Kidney epithelial cell (primary cell): ENCODE results near the gene EFCAB11. TPM values are rescaled to one million over a fixed set of nuclear protein-coding genes. Genes with fewer than 3 reads are reported as not detected.

Source experiments
- DNase-seq: peaks from one replicate; pipeline ENCODE4 v3.0.0-alpha.2; 2010; ENCODE audit warnings: low read depth
- H3K27me3 ChIP-seq: 2 replicates; pipeline ENCODE4 v1.6.0; 2011; ENCODE audit warnings: low read length; ENCODE audit not compliant: control insufficient read depth, insufficient read depth
- H3K36me3 ChIP-seq: 2 replicates; pipeline ENCODE4 v1.5.1; 2011; ENCODE audit warnings: low read length; ENCODE audit not compliant: control insufficient read depth, insufficient read depth
- H3K4me3 ChIP-seq: 2 replicates; pipeline ENCODE4 v1.5.1; 2011; ENCODE audit warnings: low read depth, mild to moderate bottlenecking, control low read depth, low read length
- total RNA-seq: library from RNA; depleted of rRNA; stranded (reverse); fragments of >200 nt; gene quantifications from 2 replicates; pipeline ENCODE4 v1.2.3, GENCODE V29; 2015
- TF ChIP-seq, protein P1 (sequence below): IDR thresholded peaks from 2 replicates; pipeline ENCODE4 v1.5.1; 2011; ENCODE audit warnings: mild to moderate bottlenecking, moderate library complexity, low read length, control low read depth, inconsistent platforms; ENCODE audit not compliant: insufficient read depth, poor library complexity, severe bottlenecking

Gene EFCAB11
- total RNA-seq, 1 donor from 2014 or later: 12.8 TPM

DNA sequence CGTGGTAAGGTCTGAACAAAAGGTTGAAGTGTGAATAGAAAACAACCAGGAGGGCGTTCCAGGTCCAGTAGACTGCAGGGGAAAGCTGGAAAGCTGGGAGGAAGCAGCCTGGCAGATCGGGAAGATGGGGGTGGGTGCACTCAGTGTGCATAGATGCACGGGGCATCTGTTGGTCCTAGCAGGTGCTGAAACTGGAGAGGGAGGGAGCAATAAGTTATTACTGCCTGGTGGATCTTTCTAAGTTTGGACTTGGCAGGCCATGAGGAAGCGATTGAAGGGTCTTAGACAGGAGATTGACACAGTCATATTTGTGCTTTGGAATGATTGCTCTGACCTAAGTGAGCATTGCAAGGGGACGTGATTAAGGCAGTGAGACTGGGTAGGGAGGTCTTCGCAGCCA lies 194.4 kb downstream of the EFCAB11 start:
- TF ChIP-seq, protein P1, sequence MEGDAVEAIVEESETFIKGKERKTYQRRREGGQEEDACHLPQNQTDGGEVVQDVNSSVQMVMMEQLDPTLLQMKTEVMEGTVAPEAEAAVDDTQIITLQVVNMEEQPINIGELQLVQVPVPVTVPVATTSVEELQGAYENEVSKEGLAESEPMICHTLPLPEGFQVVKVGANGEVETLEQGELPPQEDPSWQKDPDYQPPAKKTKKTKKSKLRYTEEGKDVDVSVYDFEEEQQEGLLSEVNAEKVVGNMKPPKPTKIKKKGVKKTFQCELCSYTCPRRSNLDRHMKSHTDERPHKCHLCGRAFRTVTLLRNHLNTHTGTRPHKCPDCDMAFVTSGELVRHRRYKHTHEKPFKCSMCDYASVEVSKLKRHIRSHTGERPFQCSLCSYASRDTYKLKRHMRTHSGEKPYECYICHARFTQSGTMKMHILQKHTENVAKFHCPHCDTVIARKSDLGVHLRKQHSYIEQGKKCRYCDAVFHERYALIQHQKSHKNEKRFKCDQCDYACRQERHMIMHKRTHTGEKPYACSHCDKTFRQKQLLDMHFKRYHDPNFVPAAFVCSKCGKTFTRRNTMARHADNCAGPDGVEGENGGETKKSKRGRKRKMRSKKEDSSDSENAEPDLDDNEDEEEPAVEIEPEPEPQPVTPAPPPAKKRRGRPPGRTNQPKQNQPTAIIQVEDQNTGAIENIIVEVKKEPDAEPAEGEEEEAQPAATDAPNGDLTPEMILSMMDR: no peak
- DNase-seq: no peak
- Histone ChIP-seq H3K4me3 (no peak overlapping the region), H3K36me3 (no peaks in the 10 kb centered on the region), H3K27me3 (no peaks in the 10 kb centered on the region)

DNA sequence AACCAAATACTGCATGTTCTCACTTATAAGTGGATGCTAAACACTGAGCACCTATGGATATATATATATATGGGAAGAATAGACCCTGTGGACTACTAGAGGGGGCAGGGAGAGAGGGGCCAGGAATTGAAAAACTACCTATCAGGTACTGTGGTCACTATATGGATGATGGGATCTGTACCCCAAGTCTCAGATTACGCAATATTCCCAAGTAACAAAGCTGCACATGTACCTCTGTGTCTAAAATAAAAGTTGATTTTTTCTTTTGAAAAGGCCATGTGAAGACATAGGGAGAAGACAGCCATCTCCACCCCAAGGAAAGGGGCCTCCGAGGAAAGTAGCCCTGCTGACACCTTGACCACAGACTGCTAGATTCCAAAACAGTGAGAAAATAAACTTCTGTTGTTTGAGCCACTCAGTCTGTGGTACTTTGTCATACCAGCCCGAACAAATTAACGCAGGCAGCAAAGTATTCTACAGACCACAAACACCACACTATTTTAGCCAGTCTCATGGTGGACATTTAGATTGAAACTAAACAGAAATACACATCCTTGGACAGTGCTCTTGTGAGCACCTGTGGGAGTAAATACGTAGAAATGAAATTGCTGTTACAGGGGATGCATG lies 197.1 kb downstream of the EFCAB11 start:
- Histone ChIP-seq H3K27me3 (no peaks in the 10 kb centered on the region), H3K36me3 (no peaks in the 10 kb centered on the region), H3K4me3 (no peak overlapping the region)
- no peak for DNase-seq
- TF ChIP-seq, protein P1: no peak

GRCh38 chr14:89755816-89756215 lies 198.7 kb downstream of the EFCAB11 start:
- H3K27me3 ChIP-seq: no peaks in the 10 kb centered on the region

DNA sequence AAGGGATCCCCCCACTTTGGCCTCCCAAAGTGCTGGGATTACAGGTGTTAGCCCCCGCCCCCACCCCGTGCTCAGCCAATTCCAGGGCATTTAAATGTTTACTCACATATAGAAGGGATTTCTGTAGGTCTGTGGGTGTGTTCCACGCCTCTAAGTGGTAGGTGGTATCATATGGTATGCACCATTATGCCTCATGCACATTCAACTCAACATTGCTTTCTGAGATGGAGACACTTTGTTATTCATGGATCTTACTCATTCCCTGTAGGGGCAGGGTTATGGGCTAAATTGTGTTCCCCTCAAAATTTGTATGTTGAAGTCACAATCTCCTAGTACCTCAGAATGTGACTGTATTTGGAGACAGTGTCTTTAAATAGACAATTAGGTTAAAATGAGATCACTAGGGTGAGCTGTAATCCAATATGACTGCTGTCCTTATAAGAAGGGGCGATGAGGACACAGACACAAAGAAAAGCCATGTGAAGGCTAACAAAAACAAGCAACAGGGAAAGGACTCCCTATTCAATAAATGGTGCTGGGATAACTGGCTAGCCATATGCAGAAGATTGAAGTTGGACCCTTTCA lies 200.6 kb downstream of the EFCAB11 start:
- no peak for DNase-seq
- Histone ChIP-seq H3K27me3 (no peaks in the 10 kb centered on the region), H3K4me3 (no peak overlapping the region), H3K36me3 (no peaks in the 10 kb centered on the region)
- TF ChIP-seq, protein P1: no peak

More at GRCh38 chr14:89755816-89756215, 198.7 kb downstream of the EFCAB11 start:
- DNase-seq: no peak
- Histone ChIP-seq H3K36me3 (no peaks in the 10 kb centered on the region), H3K4me3 (no peak overlapping the region)
- TF ChIP-seq, protein P1: no peak

- TF ChIP-seq, protein P1: no peak
- no peak for DNase-seq
Measured at GRCh38 chr14:89750908-89751392, 203.6 kb downstream of the EFCAB11 start.

More at GRCh38 chr14:89750908-89751392, 203.6 kb downstream of the EFCAB11 start:
- Histone ChIP-seq H3K4me3 (no peak overlapping the region), H3K36me3 (no peaks in the 10 kb centered on the region), H3K27me3 (no peaks in the 10 kb centered on the region)
